Mononuclear cell (primary cell): ENCODE data around the gene LRRC46. TPM values are rescaled to one million over a fixed set of nuclear protein-coding genes. Genes with fewer than 3 reads are reported as not detected.

Experiments used
- H3K27me3 ChIP-seq: 2 replicates; pipeline ENCODE4 v1.6.0; 2011; ENCODE audit warnings: low read length, control low read depth; ENCODE audit not compliant: insufficient read depth
- H3K4me1 ChIP-seq: 2 replicates; pipeline ENCODE4 v1.5.1; 2011; ENCODE audit warnings: mild to moderate bottlenecking, low read length, control low read depth; ENCODE audit not compliant: insufficient read depth
- H3K4me3 ChIP-seq: 2 replicates; pipeline ENCODE4 v1.5.1; 2011; ENCODE audit warnings: mild to moderate bottlenecking, low read length, moderate library complexity
- H3K9me3 ChIP-seq: 2 replicates; pipeline ENCODE4 v1.5.1; 2011; ENCODE audit warnings: low read depth, mild to moderate bottlenecking, control low read depth, low read length
- total RNA-seq: library from RNA; depleted of rRNA; stranded (reverse); fragments of >200 nt; gene quantifications from one replicate; pipeline ENCODE4 v1.2.3, GENCODE V29; 2012

The LRRC46 gene
- total RNA-seq, 1 donor: not detected

GRCh38 chr17:47837401-47838039 lies 6.0 kb downstream of the LRRC46 start:
- H3K4me3 ChIP-seq: no peak overlapping the region
- H3K4me1 ChIP-seq: peaks cover 38% of the 10 kb centered on the region
- H3K27me3 ChIP-seq: no peaks in the 10 kb centered on the region
- H3K9me3 ChIP-seq: no peaks in the 10 kb centered on the region

DNA sequence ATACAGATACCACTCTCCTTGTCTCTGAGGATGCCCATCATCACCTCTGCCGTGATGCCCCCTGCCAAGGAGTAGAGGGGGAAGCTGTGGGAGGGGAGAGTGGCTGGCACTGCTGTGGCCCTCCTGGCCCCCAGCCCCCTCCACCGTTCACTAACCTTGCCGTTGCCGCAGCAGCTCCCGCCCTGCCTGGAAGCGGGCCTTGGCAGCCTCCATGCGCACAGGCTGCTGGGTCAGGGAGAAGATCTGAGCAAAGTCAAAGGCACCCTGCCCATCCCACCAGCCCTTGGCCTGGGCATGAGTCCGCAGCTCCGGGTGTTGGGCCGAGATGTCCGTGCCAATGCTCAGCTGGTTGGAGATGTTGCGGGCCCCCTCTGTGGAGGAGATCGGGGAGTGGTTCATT lies 7.2 kb downstream of the LRRC46 start:
- Histone ChIP-seq H3K9me3 (no peaks in the 10 kb centered on the region), H3K4me3 (no peak overlapping the region), H3K4me1 (peaks cover 30% of the 10 kb centered on the region), H3K27me3 (no peaks in the 10 kb centered on the region)

GRCh38 chr17:47839071-47839470 lies 7.6 kb downstream of the LRRC46 start:
- peaks cover 30% of the 10 kb centered on the region for H3K4me1 ChIP-seq
- peaks cover 1% of the 10 kb centered on the region for H3K27me3 ChIP-seq
- no peak overlapping the region for H3K4me3 ChIP-seq
- no peaks in the 10 kb centered on the region for H3K9me3 ChIP-seq

- Histone ChIP-seq H3K27me3 (peaks cover 12% of the 10 kb centered on the region), H3K4me1 (peaks cover 19% of the 10 kb centered on the region), H3K9me3 (no peaks in the 10 kb centered on the region), H3K4me3 (peak overlapping the region; percentile 80)
Observed at GRCh38 chr17:47840001-47840741, 8.7 kb downstream of the LRRC46 start.

- H3K27me3 ChIP-seq: peaks cover 20% of the 10 kb centered on the region
- no peaks in the 10 kb centered on the region for H3K9me3 ChIP-seq
- H3K4me3 ChIP-seq: peak within 1 kb of the TSS; percentile 80
- peaks cover 17% of the 10 kb centered on the region for H3K4me1 ChIP-seq
Observed at GRCh38 chr17:47840742-47841487, 9.4 kb downstream of the LRRC46 start, which contains the start of gene SCRN2. SCRN2 (minus strand) TSS chr17:47841273; CDS start chr17:47840843, 430 bp downstream.

- no peaks in the 10 kb centered on the region for H3K9me3 ChIP-seq
- peaks cover 28% of the 10 kb centered on the region for H3K27me3 ChIP-seq
- peaks cover 17% of the 10 kb centered on the region for H3K4me1 ChIP-seq
- H3K4me3 ChIP-seq: peak overlapping the region; percentile 80
Observed at GRCh38 chr17:47841488-47842291, 10.2 kb downstream of the LRRC46 start.

DNA sequence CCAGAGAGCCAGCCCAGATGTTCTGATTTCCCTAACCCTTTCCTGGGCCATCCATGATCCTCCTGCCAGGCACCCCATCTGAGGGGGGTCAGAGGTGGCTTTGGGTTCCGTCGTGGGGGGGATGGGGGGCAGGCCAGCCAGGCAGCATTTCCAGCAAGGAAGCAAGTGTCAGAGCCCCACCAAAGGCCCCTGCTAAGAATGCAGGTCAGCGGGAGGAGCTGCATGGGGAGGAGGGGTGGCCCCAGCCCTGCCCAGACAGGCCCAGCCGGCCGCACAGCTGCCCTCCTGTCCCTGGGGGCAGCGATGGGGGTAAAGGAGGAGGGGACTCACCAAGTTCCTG lies 11.9 kb downstream of the LRRC46 start:
- Histone ChIP-seq H3K9me3 (no peaks in the 10 kb centered on the region), H3K4me3 (no peak overlapping the region), H3K27me3 (peaks cover 42% of the 10 kb centered on the region), H3K4me1 (peaks cover 17% of the 10 kb centered on the region)

GRCh38 chr17:47844227-47844626 lies 12.8 kb downstream of the LRRC46 start:
- no peak overlapping the region for H3K4me3 ChIP-seq
- no peaks in the 10 kb centered on the region for H3K9me3 ChIP-seq
- peaks cover 17% of the 10 kb centered on the region for H3K4me1 ChIP-seq
- H3K27me3 ChIP-seq: peaks cover 51% of the 10 kb centered on the region

DNA sequence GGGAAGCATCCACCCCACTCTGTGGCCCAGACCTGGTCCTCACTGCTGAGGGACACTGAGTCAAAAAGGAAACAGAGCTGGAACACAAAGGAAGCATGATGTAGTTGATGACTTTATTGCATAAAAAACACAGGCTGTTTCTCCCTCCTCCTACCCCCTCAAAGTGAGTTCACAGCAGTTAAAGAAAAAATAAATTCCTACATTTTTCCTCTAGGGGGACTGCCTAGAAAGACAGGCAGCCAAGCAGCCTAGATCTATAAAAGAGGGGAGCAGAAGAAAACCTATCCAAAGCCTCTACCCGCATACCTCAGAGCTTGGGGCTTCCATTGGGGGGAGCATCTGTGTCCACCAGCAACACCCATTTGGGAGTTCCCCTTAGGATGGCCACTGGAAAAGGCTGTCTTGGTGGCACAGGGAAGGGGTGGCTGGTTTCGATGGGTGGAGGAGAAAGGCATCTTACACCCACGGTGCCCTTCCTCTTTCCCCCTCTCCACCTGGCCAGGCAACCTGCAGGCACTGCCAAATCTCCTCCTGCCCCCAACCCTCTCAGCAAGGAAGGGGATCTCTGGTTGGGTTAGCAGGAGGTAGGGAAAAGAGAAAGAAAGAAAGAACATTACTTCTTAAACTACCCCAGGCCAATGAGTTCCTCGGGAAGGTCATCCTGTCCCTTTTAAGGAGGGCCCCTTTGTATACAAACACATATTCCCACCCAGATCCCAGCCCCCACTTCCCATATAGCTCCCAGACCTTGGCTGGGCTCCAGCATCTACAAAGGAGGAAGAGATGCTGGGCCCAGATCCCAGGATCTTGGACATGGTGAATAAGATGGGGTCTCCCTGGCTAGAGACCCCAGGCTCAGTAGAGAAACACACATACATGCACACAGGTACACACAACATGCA lies 13.6 kb downstream of the LRRC46 start:
- no peaks in the 10 kb centered on the region for H3K9me3 ChIP-seq
- H3K27me3 ChIP-seq: peaks cover 59% of the 10 kb centered on the region
- peaks cover 16% of the 10 kb centered on the region for H3K4me1 ChIP-seq

DNA sequence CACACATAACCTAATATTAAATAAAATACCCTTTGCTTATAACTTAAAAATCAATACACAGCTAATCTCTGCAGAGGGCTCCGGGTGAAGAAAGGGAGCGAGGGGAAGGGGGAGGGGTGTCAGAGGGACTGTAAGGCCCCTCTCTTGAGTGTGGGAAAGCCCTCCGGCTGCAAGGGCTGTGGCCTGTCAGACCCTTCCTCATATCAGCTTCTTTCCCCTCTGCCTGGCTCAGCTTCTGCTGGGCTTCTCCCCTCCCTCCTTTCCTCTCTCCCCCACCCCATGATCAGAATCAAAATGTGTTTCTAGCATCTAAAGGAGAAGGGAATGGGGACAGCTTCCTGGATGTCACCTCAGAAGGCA lies 14.2 kb downstream of the LRRC46 start:
- Histone ChIP-seq H3K27me3 (peaks cover 66% of the 10 kb centered on the region), H3K4me3 (no peak overlapping the region), H3K4me1 (peaks cover 14% of the 10 kb centered on the region), H3K9me3 (no peaks in the 10 kb centered on the region)

More for the DNA sequence above, 13.6 kb downstream of the LRRC46 start:
- no peak overlapping the region for H3K4me3 ChIP-seq

DNA sequence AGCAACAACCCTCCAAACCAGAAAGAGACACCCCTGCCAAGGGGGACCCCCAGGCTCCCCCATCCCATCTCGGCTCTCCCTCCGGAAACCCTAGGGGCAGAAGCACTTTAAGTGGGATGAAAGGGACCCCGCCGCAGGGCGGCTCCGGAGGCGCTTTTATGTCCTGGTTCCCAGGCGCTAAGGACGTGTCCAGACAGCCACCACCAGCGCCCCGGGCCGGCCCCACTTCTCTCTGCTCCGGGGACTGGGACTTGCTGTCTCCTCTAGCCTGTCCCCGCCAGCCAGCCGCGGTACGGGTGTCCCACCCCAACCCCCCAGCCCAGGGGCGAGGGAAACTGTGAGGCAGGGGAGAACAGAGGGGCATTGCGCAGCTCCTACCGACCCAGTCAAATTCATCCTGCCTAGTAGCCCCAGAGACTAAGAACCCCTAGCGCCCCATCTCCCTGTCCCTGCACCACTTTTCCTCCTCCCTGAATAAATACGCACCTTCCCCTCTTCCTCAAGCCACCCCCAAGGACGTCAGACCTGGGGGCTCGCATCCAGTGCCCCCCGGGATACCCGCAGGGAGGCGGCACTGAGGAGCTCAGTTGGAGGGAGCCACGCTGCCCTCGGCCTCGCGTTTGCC lies 15.4 kb downstream of the LRRC46 start:
- Histone ChIP-seq H3K9me3 (no peaks in the 10 kb centered on the region), H3K4me1 (peaks cover 9% of the 10 kb centered on the region), H3K27me3 (peaks cover 72% of the 10 kb centered on the region), H3K4me3 (no peak overlapping the region)

- no peaks in the 10 kb centered on the region for H3K9me3 ChIP-seq
- H3K4me1 ChIP-seq: peaks cover 9% of the 10 kb centered on the region
- H3K4me3 ChIP-seq: no peak overlapping the region
- H3K27me3 ChIP-seq: peaks cover 79% of the 10 kb centered on the region
Observed at GRCh38 chr17:47847341-47848197, 16.1 kb downstream of the LRRC46 start.

GRCh38 chr17:47848198-47848513 lies 16.7 kb downstream of the LRRC46 start:
- Histone ChIP-seq H3K9me3 (no peaks in the 10 kb centered on the region), H3K4me1 (peaks cover 9% of the 10 kb centered on the region)

More at GRCh38 chr17:47848198-47848513, 16.7 kb downstream of the LRRC46 start:
- Histone ChIP-seq H3K4me3 (no peak overlapping the region), H3K27me3 (peaks cover 85% of the 10 kb centered on the region)
